ENCODE measurements around the gene BCHE.

- TF ChIP-seq GATA2 (IDR thresholded peaks at IDR 0.05; ENCODE audit: low read depth, low read length) (no peak), GATA3 (IDR thresholded peaks at IDR 0.05; ENCODE audit: low read depth, low read length) (no peak)
Observed at GRCh38 chr3:165778456-165778855, 58.8 kb downstream of the BCHE start.

All from SH-SY5Y (cell line).